Stimulated activated CD4-positive, alpha-beta T cell treated with anti-CD3 and anti-CD28 coated beads, TNF-alpha, amount 100 ng/mL, for 4 hours (primary cell): ENCODE data around the gene TMIGD3.

Experiments
- DNase-seq, 3 experiments: peaks; one replicate each; pipeline ENCODE4 v3.0.0-alpha.2; 2020; ENCODE audit warnings: low read depth in 3 of 3

TMIGD3 gene

DNA sequence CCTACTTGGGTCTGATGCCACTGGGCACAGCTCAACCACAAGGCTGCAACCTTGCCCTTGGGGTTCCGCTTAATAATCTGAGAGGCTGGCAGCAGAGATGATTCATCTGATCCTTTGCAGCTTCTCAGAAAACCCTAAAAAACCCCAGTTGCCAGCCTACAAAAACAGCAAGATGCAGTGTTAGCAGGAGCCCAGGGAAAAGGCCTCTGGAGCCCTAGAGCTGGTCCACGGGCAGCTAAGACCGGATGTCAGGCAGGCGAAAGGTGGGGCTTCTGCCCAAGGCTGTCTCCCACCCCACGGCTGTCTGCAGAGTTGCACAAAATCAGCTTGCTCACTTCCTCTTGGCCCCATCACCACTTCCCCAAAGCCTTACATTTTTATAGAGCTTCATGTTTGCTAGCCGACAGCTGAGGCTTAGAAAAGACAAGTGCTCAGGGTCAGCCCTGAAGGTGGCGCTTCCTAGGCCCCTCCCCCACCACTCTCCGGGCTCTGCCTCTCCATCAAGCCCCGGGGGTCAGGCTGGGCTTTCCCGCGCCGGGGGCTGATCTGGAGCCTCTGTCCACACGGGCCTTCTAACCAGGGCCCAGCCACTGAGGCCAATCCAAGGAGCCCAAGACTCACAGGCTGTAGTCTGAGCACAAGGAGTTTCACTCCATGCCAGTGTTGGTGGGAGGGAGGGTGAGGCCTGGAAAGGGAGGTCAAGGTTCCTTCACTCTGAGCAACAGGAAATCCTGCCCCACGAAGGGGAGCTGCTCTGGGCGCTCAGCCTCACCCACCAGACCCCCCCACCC lies 4.2 kb upstream of the TMIGD3 start:
- peak in 2 of 3 experiments; percentile 33 to 49 for DNase-seq

DNA sequence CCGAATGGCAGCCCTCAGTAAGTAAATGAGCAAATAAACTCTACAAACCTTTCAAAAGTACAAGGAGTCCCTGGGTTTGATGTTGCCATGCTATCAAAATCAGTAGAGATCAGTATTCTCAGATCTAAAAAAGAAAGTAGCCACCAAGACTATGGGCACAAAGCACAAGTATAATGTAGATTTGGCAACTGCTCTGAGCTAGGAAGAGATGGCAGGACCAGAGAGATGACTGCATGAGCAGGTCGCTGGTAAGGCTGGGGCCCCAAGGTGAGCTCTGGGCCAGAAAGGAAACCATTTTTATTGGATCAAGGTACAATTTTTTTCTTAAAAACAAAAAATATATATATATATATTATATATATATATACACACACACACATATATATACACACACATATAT lies 3.1 kb upstream of the TMIGD3 start:
- DNase-seq, result no peak

DNA sequence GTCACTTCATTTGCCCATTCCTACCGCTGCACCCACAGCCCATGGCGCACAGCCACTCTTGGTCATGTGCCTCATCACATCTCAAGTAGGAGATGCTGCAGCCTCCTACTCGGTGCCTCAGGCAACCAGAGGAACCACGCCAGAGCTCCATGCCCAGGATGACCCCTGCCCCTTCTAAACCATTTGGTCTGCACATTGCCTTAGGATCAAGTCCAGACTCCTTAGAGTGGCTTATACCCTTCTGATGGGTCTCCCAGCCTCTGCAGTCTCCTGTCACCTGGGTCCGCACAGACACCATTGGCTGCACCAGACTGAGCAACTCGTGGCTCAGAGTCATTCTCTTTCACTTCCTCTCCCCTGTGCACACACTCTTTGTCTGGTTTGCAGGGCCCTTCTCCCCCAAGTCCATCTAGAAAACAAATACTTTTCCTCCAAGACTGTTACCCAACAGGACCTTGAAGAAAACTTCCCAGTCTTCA lies 2.2 kb upstream of the TMIGD3 start:
- no peak for DNase-seq

DNA sequence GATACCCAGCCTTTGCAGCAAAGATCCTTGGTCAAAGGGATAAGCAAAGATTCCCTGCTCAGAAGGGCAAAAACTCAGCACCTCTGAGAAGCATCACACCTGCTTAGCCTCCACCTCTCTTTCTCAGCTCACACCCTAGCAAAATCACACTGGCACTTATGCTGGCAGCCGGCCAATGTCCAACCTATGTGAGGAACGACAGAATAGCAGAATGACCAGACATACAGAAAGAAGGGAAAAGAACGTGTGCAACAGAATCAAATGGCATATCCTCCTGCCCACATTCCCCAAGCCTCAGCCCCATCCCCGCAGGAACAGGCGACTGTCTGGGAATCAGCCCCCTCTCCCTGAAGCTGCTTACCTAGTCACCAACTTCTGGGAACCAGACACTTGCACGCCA lies 664 bp upstream of the TMIGD3 start:
- DNase-seq, result no peak

DNA sequence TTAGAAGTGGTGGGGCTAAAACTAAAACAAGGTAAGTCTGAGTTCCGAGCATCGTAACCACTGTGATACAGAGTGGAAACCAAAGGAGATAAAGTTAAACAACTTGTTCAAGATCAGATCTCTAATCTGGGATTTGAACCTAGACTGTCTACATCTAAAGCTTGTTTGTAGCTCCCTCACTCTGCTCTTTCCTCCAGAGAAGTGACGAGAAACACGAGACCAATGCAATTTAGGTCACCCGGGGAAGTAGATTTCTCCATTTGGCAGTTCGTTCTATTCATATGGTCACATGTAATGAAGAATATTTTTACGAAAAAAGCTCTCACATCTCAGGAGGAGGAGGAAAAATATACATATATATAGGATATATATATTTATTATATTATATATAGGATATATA lies 1.8 kb downstream of the TMIGD3 start:
- DNase-seq, result no peak

DNA sequence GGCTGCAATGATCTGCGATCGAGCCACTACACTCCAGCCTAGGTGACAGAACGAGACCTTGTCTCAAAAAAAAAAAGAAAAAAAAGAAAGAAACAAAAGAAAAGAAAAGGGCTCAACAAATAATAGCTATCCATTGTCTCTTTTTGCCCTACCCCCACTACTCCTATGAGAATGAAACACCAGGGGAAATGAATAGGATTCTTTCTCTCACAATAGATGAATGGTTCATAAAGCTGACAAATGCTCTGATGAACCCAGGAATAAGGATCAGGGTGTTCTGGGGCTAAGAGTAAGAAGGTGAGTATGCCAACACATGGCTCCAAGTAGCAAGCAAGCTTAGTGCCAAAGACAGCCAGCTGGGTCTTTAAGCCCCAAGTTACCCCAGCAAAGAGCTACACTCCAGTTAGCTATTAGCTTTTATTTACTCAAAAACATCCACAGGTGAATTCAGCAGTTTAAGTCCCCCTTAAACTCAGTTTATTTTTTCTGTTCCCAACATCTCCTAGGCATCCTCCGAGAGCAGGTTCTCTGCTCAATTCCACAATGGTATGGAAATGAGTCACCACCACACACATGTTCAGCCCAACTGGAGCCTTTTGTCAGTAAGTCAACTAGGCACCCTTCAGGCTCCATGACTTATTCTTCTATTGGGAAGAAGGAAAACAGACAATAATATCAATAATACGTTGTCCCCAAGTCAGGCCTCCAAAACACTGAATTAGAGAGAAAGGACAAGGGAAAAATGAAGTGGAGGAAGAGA lies 4.2 kb downstream of the TMIGD3 start:
- DNase-seq, result no peak

DNA sequence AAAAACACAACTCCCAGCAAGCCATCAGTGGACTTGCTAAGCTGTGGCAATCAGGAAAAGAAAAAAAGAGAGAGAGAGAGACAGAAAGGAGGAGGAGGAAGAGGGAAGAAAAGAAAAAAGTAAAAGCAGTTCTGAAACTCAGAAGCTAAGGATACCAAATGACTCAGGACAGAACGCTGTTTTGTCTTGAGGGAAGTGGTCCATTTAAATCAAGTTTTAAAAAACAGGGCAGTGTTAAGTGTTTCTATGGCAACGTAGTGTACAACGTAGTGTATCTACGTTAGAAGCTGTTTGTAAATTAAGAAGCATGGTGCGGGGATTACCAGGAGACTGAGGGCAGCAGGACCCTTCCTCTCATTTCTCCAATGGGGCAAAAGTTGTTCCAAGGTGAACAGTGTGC lies 5.8 kb downstream of the TMIGD3 start:
- no peak for DNase-seq

DNA sequence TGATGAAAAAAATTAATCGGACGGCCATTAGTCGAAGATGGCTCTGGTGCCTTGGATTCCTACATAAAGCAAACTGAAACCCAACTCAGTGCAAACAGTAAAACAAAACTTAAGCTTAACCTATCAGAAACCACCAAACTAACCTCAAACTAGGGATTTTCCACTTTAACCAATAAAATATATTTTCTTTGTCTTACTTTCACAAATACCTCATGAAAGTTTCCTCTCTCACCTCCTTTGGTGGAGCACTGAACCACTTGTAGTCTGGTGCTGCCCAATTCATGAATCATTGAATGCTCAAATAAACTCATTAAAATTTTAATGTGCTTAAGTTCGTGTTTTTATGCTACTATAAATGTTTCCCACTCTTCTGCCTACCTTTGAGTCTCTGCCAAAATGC lies 7.0 kb downstream of the TMIGD3 start:
- DNase-seq, result no peak

DNA sequence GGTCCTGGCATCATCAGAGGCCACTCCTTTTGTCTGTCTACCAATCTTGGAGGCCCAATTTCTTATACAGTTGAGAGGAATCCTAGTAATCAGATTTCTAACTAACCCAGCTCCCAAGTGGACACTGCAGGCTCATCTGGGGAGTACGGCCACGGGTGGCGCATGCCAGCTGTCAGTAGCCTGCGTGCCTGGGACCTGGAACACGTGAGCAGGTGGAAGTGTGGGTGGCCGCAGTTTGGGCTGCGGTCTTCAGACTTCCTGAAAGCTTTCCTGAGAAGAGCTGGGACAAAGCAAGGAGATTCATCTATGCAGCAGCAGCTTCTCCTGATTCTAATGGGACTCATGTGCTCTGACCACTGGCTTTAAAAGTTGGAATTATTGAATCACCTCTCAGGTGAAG lies 12.4 kb downstream of the TMIGD3 start:
- DNase-seq, result no peak

DNA sequence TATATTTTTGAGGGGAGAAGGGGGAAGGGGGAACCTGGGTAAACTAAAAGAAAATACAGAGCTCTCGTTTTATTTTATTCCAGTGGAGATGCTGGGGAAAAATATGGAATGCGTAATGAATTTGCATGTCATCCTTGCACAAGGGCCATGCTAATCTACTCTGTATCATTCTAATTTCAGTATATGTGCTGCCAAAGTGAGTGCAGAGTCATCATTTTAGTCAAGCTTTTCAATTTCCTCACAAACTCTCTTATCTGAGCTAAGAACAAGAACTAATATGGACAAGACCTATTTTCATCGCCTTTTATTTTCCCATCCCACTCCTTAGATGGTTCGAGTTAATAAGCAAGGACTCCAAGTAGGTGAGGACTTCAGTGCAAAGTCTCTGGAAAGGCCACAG lies 13.2 kb downstream of the TMIGD3 start:
- DNase-seq, result no peak

DNA sequence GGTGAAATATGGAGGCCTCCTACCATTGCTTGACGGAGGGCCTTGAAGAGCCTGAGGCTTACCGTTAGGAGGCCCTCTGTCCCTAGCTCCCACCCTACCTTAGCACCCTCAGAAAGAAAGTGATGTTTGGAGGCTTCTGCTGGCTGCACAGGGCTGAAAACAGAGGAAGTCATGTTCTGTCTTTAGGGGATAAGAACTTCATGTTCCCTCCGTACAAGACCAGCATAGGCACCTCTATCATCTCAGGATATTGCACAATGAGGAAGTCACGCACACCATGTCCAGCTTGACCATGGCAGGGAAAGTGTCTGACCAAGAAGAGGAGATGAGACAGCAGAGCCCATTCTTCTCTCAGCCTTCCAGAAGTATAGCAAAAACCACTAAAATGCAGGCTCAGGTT lies 13.8 kb downstream of the TMIGD3 start:
- DNase-seq, result no peak

DNA sequence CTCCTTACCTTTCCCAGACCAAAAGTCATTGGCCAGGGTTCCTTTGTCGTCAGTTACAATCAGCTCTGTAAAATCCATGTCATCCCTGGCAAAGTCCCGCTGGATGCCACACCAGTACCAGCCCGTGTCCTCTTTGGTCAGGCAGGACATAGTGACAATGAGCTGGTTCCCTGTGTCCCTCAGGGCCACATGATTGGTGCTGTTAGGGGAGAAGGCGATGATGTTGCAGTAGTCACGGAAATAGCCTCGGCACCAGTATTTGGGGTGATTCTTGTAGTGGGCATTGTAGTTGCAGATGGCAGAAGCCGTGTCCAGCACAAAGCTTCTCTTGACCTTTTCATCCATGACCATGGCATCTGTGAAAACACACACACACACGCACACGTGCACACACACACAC lies 14.8 kb downstream of the TMIGD3 start:
- DNase-seq, result no peak

DNA sequence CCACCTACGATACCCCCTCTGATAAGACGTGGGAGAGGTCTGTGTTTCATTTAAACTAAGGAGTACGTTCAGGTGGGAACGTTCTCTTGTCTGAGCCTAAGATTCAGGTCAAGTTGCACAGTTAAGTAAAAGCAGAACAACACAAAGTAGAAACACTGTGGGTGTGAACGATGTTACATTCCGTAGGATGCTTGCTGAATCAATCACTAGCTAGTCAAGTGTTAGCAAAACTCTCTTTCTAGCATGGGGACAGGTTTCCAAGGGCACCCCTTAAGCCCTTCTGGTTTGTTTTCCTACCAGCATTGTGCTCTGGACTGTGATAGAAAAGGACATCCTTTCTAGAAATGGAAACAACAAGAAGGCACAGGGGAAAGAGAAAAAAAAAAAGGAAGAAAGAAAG lies 16.3 kb downstream of the TMIGD3 start:
- DNase-seq, result no peak

DNA sequence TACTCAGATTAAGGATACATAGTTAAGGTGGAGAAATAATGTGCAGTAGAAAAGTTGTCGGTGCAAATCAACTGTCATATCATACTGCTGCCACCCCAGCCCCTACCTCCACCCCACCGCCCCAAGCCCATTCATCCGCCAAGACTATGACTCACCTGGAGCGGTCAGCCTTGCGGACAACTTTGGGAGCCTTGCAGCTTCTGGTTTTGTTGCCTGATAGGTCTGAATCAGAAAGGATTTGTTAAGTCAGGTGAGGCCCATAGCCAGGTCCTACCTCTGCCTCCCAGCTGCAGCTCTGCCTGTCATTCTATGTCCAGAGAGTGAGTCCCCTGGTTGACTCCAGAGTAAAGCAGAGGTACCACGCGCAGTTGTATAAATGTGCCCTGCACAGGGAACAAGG lies 17.0 kb downstream of the TMIGD3 start:
- DNase-seq, result no peak

DNA sequence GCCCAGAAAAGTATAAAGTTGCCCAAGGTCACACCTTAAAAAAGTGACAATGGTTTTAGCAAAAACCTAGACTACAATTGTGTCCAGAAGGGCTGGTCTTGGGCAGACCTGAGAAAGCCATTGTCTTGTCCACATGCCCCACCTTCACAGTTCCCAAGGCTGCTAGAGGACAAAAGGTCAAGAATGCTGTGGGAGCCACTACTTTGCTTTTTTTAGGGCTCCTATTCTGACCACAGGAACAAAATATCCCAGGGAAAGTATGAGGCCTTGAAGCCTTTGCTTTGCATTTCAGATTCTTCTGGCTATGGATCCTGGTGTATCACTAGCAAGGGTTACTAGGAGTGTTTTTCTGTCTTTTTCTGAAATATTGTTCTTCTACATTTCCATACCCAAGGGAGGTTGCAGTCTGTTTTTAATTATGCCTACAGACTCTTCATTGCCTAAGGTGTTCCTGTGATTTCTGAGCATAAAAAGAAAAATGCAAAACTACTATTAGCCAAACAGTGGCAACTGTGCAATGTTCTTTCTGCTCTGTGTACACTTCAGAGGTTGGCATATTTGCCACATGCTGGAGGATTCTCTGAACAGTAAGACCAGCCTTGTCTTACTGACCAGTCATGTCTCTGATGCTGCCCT lies 18.9 kb downstream of the TMIGD3 start:
- DNase-seq, result no peak

DNA sequence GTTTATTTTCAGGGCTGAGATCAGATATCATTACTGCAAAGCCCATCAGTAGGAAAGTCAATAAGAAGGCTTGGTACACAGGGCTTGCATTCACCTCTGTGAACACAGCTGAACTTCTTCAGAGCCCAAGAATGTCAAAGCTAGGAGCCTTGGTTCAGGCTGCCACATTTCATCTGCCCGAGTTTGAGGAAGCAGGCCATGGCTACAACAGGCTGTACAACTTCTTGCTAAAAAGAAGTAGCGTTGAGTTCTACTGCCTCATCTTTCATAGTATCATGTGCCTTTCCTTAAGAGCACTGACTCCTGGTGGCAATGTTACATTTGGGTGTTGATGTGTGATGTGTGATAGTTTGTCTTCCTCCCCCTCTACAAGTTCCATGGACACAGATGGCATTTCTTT lies 19.6 kb downstream of the TMIGD3 start:
- no peak for DNase-seq

DNA sequence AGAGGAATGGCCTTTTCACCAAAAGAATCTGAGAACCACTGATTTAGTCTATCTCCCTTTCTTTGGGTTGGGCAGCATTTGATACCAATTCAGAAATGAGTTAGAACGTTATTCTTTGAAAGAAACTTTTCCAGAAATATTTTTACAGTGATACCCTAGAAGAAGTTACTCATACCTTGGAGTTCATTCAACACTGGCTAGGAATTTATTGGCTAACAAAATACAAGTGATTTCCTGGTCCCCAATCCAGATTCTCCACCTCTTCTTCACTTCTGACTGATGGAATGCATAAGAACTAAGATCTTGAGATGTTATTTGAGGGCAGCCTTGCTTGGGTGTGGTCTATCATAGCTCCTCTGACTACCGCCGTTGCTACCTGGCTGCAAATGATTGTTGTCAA lies 20.3 kb downstream of the TMIGD3 start:
- DNase-seq, result no peak

DNA sequence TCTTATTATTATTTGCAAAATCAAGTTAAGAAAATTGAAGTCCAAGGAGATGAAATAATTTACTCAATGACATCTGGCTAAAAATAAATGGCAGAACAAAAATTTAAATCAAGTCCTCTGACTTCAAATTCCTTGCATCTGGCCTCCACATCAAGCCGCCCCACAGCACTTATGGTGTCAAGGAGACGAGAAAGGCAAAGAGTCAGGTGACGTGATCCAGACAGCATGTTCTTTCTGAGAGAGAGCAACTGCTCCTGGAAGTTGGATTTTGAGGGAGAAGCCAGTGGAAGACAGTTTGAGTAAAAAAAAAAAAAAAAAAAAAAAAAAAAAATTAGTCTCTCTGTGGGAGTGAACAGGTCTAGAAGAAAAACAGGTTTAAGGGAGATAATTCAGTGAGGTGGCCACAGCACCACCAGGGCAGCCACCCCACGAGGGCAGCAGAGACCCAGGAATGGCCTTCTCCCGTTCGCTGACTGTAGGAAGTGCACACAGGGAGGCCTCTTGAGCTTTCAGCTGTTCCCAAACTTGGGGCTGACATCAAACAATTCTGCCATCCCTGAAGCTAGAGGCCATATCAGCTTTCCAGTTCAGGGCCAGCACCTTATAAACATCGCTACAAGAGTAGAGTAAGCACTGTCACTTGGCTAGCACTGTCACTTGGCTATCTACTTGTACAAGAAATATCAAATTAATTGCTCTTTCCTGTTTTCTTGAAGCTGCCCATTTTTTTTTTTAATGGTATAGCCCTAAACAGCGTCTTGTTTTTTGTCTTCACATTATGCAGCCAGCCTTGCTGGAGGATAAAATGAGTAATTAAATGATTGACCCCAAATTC lies 21.8 kb downstream of the TMIGD3 start:
- peak; percentile 25 to 28 (median 27) for DNase-seq

DNA sequence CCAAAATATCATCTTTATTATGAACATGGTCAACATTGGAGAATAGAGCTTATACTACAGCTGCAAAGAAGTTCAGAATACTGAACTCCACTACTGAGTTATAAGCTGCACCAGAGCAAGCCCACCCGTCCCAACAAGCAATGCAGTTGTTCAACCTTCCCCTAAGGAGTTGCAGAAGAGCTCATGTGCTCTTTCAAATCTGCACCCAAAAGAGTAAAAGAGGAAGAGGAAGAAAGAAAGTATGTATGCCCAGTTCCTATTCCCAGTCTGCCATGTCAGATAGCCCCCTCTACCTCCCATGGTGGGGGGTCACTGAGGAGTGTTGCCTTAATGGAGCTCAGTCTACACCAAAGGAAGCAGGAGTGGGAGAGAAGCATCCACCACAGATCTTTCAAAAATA lies 22.8 kb downstream of the TMIGD3 start:
- DNase-seq, result no peak

DNA sequence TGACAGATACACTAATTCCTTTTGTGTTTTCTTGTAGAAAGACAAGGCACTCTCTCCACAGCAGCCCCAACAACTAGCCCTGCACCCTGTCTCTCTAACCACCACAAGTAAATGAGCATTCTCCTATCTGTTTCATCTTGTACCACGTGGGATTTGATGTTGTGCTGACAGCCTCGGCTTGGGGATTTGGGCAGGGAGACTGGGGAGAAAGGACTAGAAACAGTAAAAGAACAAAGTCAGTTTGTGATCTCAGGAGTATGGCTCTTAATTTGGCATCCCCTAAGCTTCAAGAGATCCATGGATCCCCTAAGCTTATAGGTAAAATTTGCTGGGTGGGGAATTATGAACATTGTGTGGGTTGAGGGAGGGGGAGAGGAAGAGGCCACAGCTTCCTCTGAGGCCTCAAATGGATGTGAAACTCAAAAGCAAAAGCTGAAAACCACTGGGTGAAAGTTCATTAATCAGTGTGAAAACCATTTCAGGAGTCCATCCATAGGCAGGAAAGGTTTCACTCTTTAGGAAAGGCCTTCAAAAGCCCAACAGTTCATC lies 26.6 kb downstream of the TMIGD3 start:
- DNase-seq, result no peak

DNA sequence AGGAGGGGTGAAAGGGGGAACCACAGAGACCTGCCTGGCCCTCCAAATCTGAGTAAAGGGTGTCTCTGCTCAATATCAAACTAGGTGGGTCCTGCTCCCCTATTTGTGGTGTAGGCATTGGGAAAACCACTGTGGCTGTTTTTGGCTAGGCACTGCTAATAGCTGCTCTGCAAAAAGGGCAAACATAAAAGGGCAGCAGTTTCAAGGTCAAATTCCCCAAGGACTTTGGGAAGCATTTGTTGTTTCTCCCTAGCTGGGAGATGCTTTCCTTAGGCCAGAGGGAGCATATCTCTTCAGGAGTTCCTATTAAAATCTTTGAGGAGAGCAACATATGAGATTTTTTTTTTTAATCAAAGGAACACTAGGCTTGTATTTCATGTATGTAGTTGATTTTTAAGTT lies 27.2 kb downstream of the TMIGD3 start:
- no peak for DNase-seq

DNA sequence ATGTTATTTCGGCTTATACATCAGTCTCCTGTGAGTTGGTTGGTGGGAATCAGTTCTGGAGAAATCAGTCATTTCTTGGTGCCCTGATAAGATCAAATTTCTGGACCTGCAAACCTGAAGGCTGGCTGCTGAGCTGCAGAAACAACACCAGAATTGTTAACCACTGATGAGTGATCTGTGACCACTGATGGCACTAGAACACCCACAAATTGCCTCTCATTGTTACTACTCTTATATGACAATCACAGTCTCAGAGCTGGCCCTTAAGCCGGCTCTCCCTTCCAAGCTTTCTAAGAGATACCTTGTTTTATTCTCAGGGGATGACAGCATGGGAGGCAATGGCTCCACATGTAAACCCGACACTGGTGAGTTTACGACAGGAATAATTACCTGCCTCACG lies 27.7 kb downstream of the TMIGD3 start:
- no peak for DNase-seq
